HCT116 (cell line): ENCODE data around the gene PPM1B. TPM values are rescaled to one million over a fixed set of nuclear protein-coding genes. Genes with fewer than 3 reads are reported as not detected.

Source experiments
- ATAC-seq: fragments of 200-7000 bp; cut with Tn5 transposase; 2 replicates; pipeline ENCODE4 v1.9.1; 2020; ENCODE audit warnings: mild to moderate bottlenecking, moderate library complexity
- BruUV-seq: library from RNA; stranded (reverse); fragments of 400-500 nt; replicated peaks from 2 replicates; lab custom pipeline; 2021; lab: Mats Ljungman, UMichigan
- CTCF ChIA-PET: fragments of 300-600 bp; sonication (Branson Sonifier 250); formaldehyde crosslinking; loops from one replicate; lab custom pipeline; 2021; ENCODE audit warnings: antibody characterized with exemption; lab: Charles Lee
- POLR2A ChIA-PET: fragments of 300-600, 350-600 bp; sonication (Branson Sonifier 250); formaldehyde crosslinking; loops from one replicate; lab custom pipeline; 2021; ENCODE audit warnings: antibody characterized with exemption; lab: Charles Lee
- RAD21 ChIA-PET, 2 experiments: fragments of 300-600 bp; sonication (Branson Sonifier 250); formaldehyde crosslinking; loops; one replicate each; lab custom pipeline; 2023; ENCODE audit warnings: low total read pairs in 2 of 2; ENCODE audit not compliant: uncharacterized antibody in 2 of 2, unreplicated experiment in 2 of 2, low non-redundant PET in 1 of 2; lab: Charles Lee
- DNase-seq: peaks from one replicate; pipeline ENCODE4 v3.0.0-alpha.2; 2010; ENCODE audit warnings: low read depth, low spot score
- H2AFZ ChIP-seq: fragments of 200-600 bp; shearing (Covaris generic), sonication (generic); 2 replicates; pipeline ENCODE4 v1.6.1; 2017; ENCODE audit warnings: low read depth, mixed run types, mixed read lengths, antibody characterized with exemption, low read length; ENCODE audit not compliant: poor library complexity, severe bottlenecking
- H3K27ac ChIP-seq: 2 replicates; pipeline ENCODE4 v1.5.1; 2012; ENCODE audit warnings: low read depth, low read length
- H3K27me3 ChIP-seq: fragments of 200-600 bp; sonication (generic); 2 replicates; pipeline ENCODE4 v1.6.1; 2016; ENCODE audit warnings: mixed run types, low read length, mixed read lengths; ENCODE audit not compliant: insufficient read depth
- H3K36me3 ChIP-seq, 2 experiments: fragments of 200-500 bp in 1 of 2; fragments of 200-600 bp in 1 of 2; sonication (Bioruptor generic) in 1 of 2; sonication (generic) in 1 of 2; 2 replicates each; pipeline versions ENCODE4 v1.5.1 to v1.6.1; 2014 to 2016; ENCODE audit warnings: low read length in 2 of 2, inconsistent platforms in 1 of 2, mixed read lengths in 1 of 2, mixed run types in 1 of 2; ENCODE audit not compliant: insufficient read depth in 2 of 2, control insufficient read depth in 1 of 2
- H3K4me1 ChIP-seq, 2 experiments: fragments of 200-600 bp in 1 of 2; sonication (generic) in 1 of 2; 2 replicates each; pipeline versions ENCODE4 v1.5.1 to v1.6.1; 2012 to 2017; ENCODE audit warnings: low read length in 2 of 2, inconsistent platforms in 1 of 2, mild to moderate bottlenecking in 1 of 2, mixed read lengths in 1 of 2, mixed run types in 1 of 2, moderate library complexity in 1 of 2; ENCODE audit not compliant: insufficient read depth in 2 of 2, control insufficient read depth in 1 of 2
- H3K4me2 ChIP-seq: fragments of 200-600 bp; sonication (generic); 2 replicates; pipeline ENCODE4 v1.6.1; 2017; ENCODE audit warnings: mixed run types, low read length, mixed read lengths
- H3K4me3 ChIP-seq, 2 experiments: fragments of 200-600 bp in 1 of 2; sonication (generic) in 1 of 2; replicated peaks in 1 of 2; 2 replicates each; pipeline ENCODE4 v1.5.1; 2011 to 2016; ENCODE audit warnings: low read length in 2 of 2, control low read depth in 1 of 2, low read depth in 1 of 2, mild to moderate bottlenecking in 1 of 2, mixed read lengths in 1 of 2, mixed run types in 1 of 2
- H3K79me2 ChIP-seq: fragments of 200-600 bp; sonication (generic); 2 replicates; pipeline ENCODE4 v1.6.1; 2017; ENCODE audit warnings: mild to moderate bottlenecking, mixed run types, low read length, moderate library complexity, mixed read lengths; ENCODE audit not compliant: insufficient read depth
- H3K9ac ChIP-seq: fragments of 200-600 bp; sonication (generic); 2 replicates; pipeline ENCODE4 v1.6.1; 2016; ENCODE audit warnings: low read length, mixed read lengths
- H3K9me2 ChIP-seq: fragments of 200-600 bp; sonication (generic), shearing (Covaris generic); 2 replicates; pipeline ENCODE4 v1.6.1; 2017; ENCODE audit warnings: mixed run types, mild to moderate bottlenecking, moderate library complexity; ENCODE audit not compliant: insufficient read depth
- H3K9me3 ChIP-seq, 2 experiments: fragments of 200-500 bp in 1 of 2; fragments of 200-600 bp in 1 of 2; sonication (Bioruptor generic) in 1 of 2; sonication (generic) in 1 of 2; 2 replicates each; pipeline ENCODE4 v1.6.1; 2014 to 2017; ENCODE audit warnings: low read length in 2 of 2, mixed read lengths in 2 of 2, inconsistent platforms in 1 of 2, low read depth in 1 of 2, mild to moderate bottlenecking in 1 of 2, mixed run types in 1 of 2, moderate library complexity in 1 of 2; ENCODE audit not compliant: control insufficient read depth in 1 of 2, insufficient read depth in 1 of 2
- H4K20me1 ChIP-seq: fragments of 200-600 bp; sonication (generic), shearing (Covaris generic); 2 replicates; pipeline ENCODE4 v1.6.1; 2017; ENCODE audit warnings: mixed run types, mild to moderate bottlenecking, moderate library complexity; ENCODE audit not compliant: insufficient read depth
- ATF3 ChIP-seq: IDR thresholded peaks from 2 replicates; pipeline ENCODE4 v1.6.1; 2012
- CBX3 ChIP-seq: IDR thresholded peaks from 2 replicates; pipeline ENCODE4 v1.6.1; 2012; ENCODE audit warnings: low read depth
- CEBPB ChIP-seq: IDR thresholded peaks from 2 replicates; pipeline ENCODE4 v1.6.1; 2012; ENCODE audit warnings: low read depth
- CTCF ChIP-seq, 3 experiments: fragments of 200-600 bp in 1 of 3; sonication (generic) in 1 of 3; IDR thresholded peaks in 2 of 3; conservative IDR thresholded peaks in 1 of 3; 2 replicates each; pipeline ENCODE4 v1.5.1; 2012 to 2017; ENCODE audit warnings: low read depth in 2 of 3, low read length in 2 of 3, antibody characterized with exemption in 1 of 3, borderline replicate concordance in 1 of 3, control low read depth in 1 of 3, mild to moderate bottlenecking in 1 of 3, mixed read lengths in 1 of 3, mixed run types in 1 of 3, moderate library complexity in 1 of 3; ENCODE audit not compliant: insufficient read depth in 1 of 3
- ELF1 ChIP-seq: IDR thresholded peaks from 2 replicates; pipeline ENCODE4 v1.6.1; 2012; ENCODE audit warnings: low read depth, borderline replicate concordance
- EZH2phosphoT487 ChIP-seq: fragments of 200-600 bp; IDR thresholded peaks from 2 replicates; pipeline ENCODE4 v1.6.1; 2018; ENCODE audit warnings: antibody characterized with exemption, borderline replicate concordance
- FOSL1 ChIP-seq: IDR thresholded peaks from 2 replicates; pipeline ENCODE4 v1.6.1; 2012; ENCODE audit warnings: low read depth
- JUND ChIP-seq: IDR thresholded peaks from 2 replicates; pipeline ENCODE4 v1.6.1; 2012
- MAX ChIP-seq: IDR thresholded peaks from 2 replicates; pipeline ENCODE4 v1.6.1; 2012
- POLR2A ChIP-seq: IDR thresholded peaks from 2 replicates; pipeline ENCODE4 v1.7.0; 2011; ENCODE audit warnings: borderline replicate concordance; ENCODE audit not compliant: insufficient read depth, insufficient read length; ENCODE audit errors: extremely low read depth
- POLR2AphosphoS5 ChIP-seq: IDR thresholded peaks from 2 replicates; pipeline ENCODE4 v1.6.1; 2011; ENCODE audit warnings: mild to moderate bottlenecking, low read depth, low read length, moderate library complexity
- RAD21 ChIP-seq: IDR thresholded peaks from 2 replicates; pipeline ENCODE4 v1.6.1; 2012; ENCODE audit warnings: low read depth, mild to moderate bottlenecking
- SIN3A ChIP-seq: IDR thresholded peaks from 2 replicates; pipeline ENCODE4 v1.6.1; 2012; ENCODE audit warnings: low read depth
- SP1 ChIP-seq: IDR thresholded peaks from 2 replicates; pipeline ENCODE4 v1.6.1; 2012; ENCODE audit warnings: low read depth
- SRF ChIP-seq: IDR thresholded peaks from 2 replicates; pipeline ENCODE4 v1.6.1; 2012; ENCODE audit warnings: low read depth
- YY1 ChIP-seq: IDR thresholded peaks from 2 replicates; pipeline ENCODE4 v1.6.1; 2011; ENCODE audit warnings: low read length, low read depth, moderate library complexity, mild to moderate bottlenecking; ENCODE audit not compliant: insufficient replicate concordance; ENCODE audit errors: extremely low read depth
- ZBTB33 ChIP-seq: IDR thresholded peaks from 2 replicates; pipeline ENCODE4 v1.6.1; 2011; ENCODE audit warnings: mild to moderate bottlenecking, low read length, moderate library complexity; ENCODE audit not compliant: insufficient replicate concordance; ENCODE audit errors: extremely low read depth
- ZFX ChIP-seq: fragments of 450-650 bp; IDR thresholded peaks from 2 replicates; pipeline ENCODE4 v1.6.1; 2017
- ZNF274 ChIP-seq: fragments of 200-500 bp; sonication (Bioruptor generic); IDR thresholded peaks from 2 replicates; pipeline ENCODE4 v1.6.1; 2014; ENCODE audit warnings: mild to moderate bottlenecking, low read depth, low read length, inconsistent platforms
- intact Hi-C: fragments of 100-400 bp; cut with micrococcal nuclease; formaldehyde crosslinking; loops from 2 replicates; pipeline ENCODE4 v1.10.0; 2022
- total RNA-seq: library from RNA; stranded (reverse); gene quantifications from one replicate; pipeline ENCODE4 v1.2.1, GENCODE V29; 2021; ENCODE audit not compliant: unreplicated experiment

Gene PPM1B
- total RNA-seq, 1 experiment from 2014 or later = 36.9 TPM

GRCh38 chr2:44226753-44227152 is 58.1 kb downstream of the PPM1B start:
- H3K4me1 ChIP-seq = no peaks in the 10 kb centered on the region
- ATAC-seq (no peak), DNase-seq (no peak)
- H3K79me2 ChIP-seq = no peaks in the 10 kb centered on the region
- no peaks in the 10 kb centered on the region for H3K27me3 ChIP-seq
- no peak overlapping the region for H3K4me2 ChIP-seq
- H3K4me3 ChIP-seq = no peak overlapping the region
- H4K20me1 ChIP-seq = no peaks in the 10 kb centered on the region
- CTCF ChIA-PET = no interaction called here
- intact Hi-C loops = no loop called here
- no peak for TF ChIP-seq CEBPB
- TF ChIP-seq RAD21 = no peak
- no peak for TF ChIP-seq CBX3
- TF ChIP-seq ZFX = no peak
- no peak for TF ChIP-seq MAX
- no peak for TF ChIP-seq ATF3
- no peak for TF ChIP-seq ELF1
- TF ChIP-seq YY1 = no peak
- no peak for TF ChIP-seq FOSL1
- no peak for TF ChIP-seq POLR2A
- TF ChIP-seq CTCF (IDR thresholded peaks at IDR 0.05 in 2 of 3, conservative IDR thresholded peaks at IDR 0.05 in 1 of 3; ENCODE audit: borderline replicate concordance in 1 of 3, insufficient read depth in 1 of 3, low read depth in 2 of 3, low read length in 2 of 3) = no peak
- TF ChIP-seq SP1 = no peak
- no peak for TF ChIP-seq JUND
- no peak for TF ChIP-seq SIN3A
- TF ChIP-seq POLR2AphosphoS5 = no peak
- TF ChIP-seq EZH2phosphoT487 = no peak
- TF ChIP-seq ZBTB33 = no peak
- no peak for TF ChIP-seq SRF
- TF ChIP-seq ZNF274 = no peak
- no peak overlapping the region for H3K9ac ChIP-seq
- H3K27ac ChIP-seq = no peak overlapping the region
- RAD21 ChIA-PET = no interaction called here
- H2AFZ ChIP-seq = no peak overlapping the region
- no peaks in the 10 kb centered on the region for H3K9me2 ChIP-seq
- no TSS peak for BruUV-seq
- no peaks in the 10 kb centered on the region for H3K36me3 ChIP-seq
- POLR2A ChIA-PET = no interaction called here
- no peaks in the 10 kb centered on the region for H3K9me3 ChIP-seq
